Neural cell (in vitro differentiated cells): ENCODE measurements around the gene IFNGR1. TPM values are rescaled to one million over a fixed set of nuclear protein-coding genes. Genes with fewer than 3 reads are reported as not detected.

Source experiments
- H2AFZ ChIP-seq: fragments of 200-600, 300-800 bp; sonication (generic), shearing (Covaris generic); 2 replicates; pipeline ENCODE4 v1.6.0; 2014; ENCODE audit warnings: low read depth, mild to moderate bottlenecking, antibody characterized with exemption, low read length, moderate library complexity
- H3F3A ChIP-seq: fragments of 200-600 bp; shearing (Covaris generic); 2 replicates; pipeline ENCODE4 v1.6.1; 2016; ENCODE audit warnings: mild to moderate bottlenecking, moderate library complexity, mixed read lengths, antibody characterized with exemption, low read length; ENCODE audit not compliant: insufficient read depth, poor library complexity, severe bottlenecking
- H3K27ac ChIP-seq: fragments of 200-600, 300-800 bp; sonication (generic), shearing (Covaris generic); 2 replicates; pipeline ENCODE4 v1.5.1; 2014; ENCODE audit warnings: mild to moderate bottlenecking, low read length, moderate library complexity
- H3K27me3 ChIP-seq: fragments of 300-800, 200-600 bp; sonication (generic), shearing (Covaris generic); 2 replicates; pipeline ENCODE4 v1.6.0; 2014; ENCODE audit warnings: mild to moderate bottlenecking, low read depth, low read length, moderate library complexity; ENCODE audit not compliant: insufficient read depth
- H3K36me3 ChIP-seq: fragments of 300-800, 200-600 bp; sonication (generic), shearing (Covaris generic); 2 replicates; pipeline ENCODE4 v1.5.1; 2014; ENCODE audit warnings: mild to moderate bottlenecking, antibody characterized with exemption, low read length, moderate library complexity; ENCODE audit not compliant: insufficient read depth
- H3K4me2 ChIP-seq: fragments of 300-800, 200-600 bp; sonication (generic), shearing (Covaris generic); 2 replicates; pipeline ENCODE4 v1.6.0; 2014; ENCODE audit warnings: mild to moderate bottlenecking, low read length
- H3K4me3 ChIP-seq: fragments of 300-800, 200-600 bp; sonication (generic), shearing (Covaris generic); 2 replicates; pipeline ENCODE4 v1.5.1; 2014; ENCODE audit warnings: mild to moderate bottlenecking, low read length, moderate library complexity
- H3K79me2 ChIP-seq: fragments of 200-600 bp; shearing (Covaris generic); replicated peaks from 2 replicates; pipeline ENCODE4 v1.6.0; 2014; ENCODE audit warnings: mild to moderate bottlenecking, low read length, moderate library complexity; ENCODE audit not compliant: insufficient read depth
- H3K9ac ChIP-seq: fragments of 300-800, 200-600 bp; sonication (generic), shearing (Covaris generic); 2 replicates; pipeline ENCODE4 v1.6.1; 2016; ENCODE audit warnings: mild to moderate bottlenecking, low read length, mixed read lengths
- H3K9me2 ChIP-seq: fragments of 200-600 bp; shearing (Covaris generic); 2 replicates; pipeline ENCODE4 v1.6.1; 2016; ENCODE audit warnings: mild to moderate bottlenecking, low read length, mixed read lengths; ENCODE audit not compliant: insufficient read depth
- H3K9me3 ChIP-seq: fragments of 200-600, 300-800 bp; sonication (generic), shearing (Covaris generic); 2 replicates; pipeline ENCODE4 v1.6.1; 2016; ENCODE audit warnings: mild to moderate bottlenecking, mixed run types, low read length, moderate library complexity, mixed read lengths
- H4K20me1 ChIP-seq: fragments of 200-600 bp; shearing (Covaris generic); 2 replicates; pipeline ENCODE4 v1.6.1; 2016; ENCODE audit warnings: mild to moderate bottlenecking, mixed run types; ENCODE audit not compliant: insufficient read depth
- CTCF ChIP-seq: fragments of 450-650 bp; IDR thresholded peaks from 2 replicates; pipeline ENCODE4 v1.5.1; 2014; ENCODE audit warnings: antibody characterized with exemption, mild to moderate bottlenecking, moderate library complexity; ENCODE audit not compliant: poor library complexity, severe bottlenecking
- EP300 ChIP-seq: fragments of 450-650 bp; conservative IDR thresholded peaks from 2 replicates; pipeline ENCODE4 v1.6.1; 2014; ENCODE audit warnings: antibody characterized with exemption, mild to moderate bottlenecking, moderate library complexity; ENCODE audit not compliant: poor library complexity, severe bottlenecking
- EZH2 ChIP-seq: fragments of 200-600, 300-800 bp; shearing (Covaris generic), sonication (generic); IDR thresholded peaks from 2 replicates; pipeline ENCODE4 v1.6.1; 2014; ENCODE audit warnings: antibody characterized with exemption, low read length, borderline replicate concordance, mild to moderate bottlenecking; ENCODE audit not compliant: insufficient read depth, poor library complexity, severe bottlenecking
- MXI1 ChIP-seq: fragments of 450-650 bp; conservative IDR thresholded peaks from 2 replicates; pipeline ENCODE4 v1.6.1; 2014; ENCODE audit warnings: antibody characterized with exemption, mild to moderate bottlenecking; ENCODE audit not compliant: poor library complexity, severe bottlenecking
- POLR2AphosphoS5 ChIP-seq: IDR thresholded peaks from 2 replicates; pipeline ENCODE4 v1.6.1; 2012
- RAD21 ChIP-seq: fragments of 450-650 bp; conservative IDR thresholded peaks from 2 replicates; pipeline ENCODE4 v1.6.1; 2014; ENCODE audit warnings: antibody characterized with exemption, mild to moderate bottlenecking, moderate library complexity
- REST ChIP-seq: IDR thresholded peaks from 2 replicates; pipeline ENCODE4 v1.6.1; 2012; ENCODE audit warnings: borderline replicate concordance
- SMC3 ChIP-seq: fragments of 450-650 bp; conservative IDR thresholded peaks from 2 replicates; pipeline ENCODE4 v1.6.1; 2014; ENCODE audit warnings: antibody characterized with exemption, mild to moderate bottlenecking, moderate library complexity; ENCODE audit not compliant: poor library complexity
- TAF1 ChIP-seq: IDR thresholded peaks from 2 replicates; pipeline ENCODE4 v1.6.1; 2012; ENCODE audit warnings: low read depth
- polyA plus RNA-seq: library from polyadenylated mRNA; depleted of rRNA; stranded (reverse); fragments of >200 nt; gene quantifications from 2 replicates; pipeline ENCODE4 v1.2.3, GENCODE V29; 2014

IFNGR1 gene
- polyA plus RNA-seq, 1 donor from 2014 or later: 57.2 TPM

GRCh38 chr6:137201006-137201405 lies 18.2 kb downstream of the IFNGR1 start:
- Histone ChIP-seq H2AFZ (no peak overlapping the region), H3K9me3 (no peaks in the 10 kb centered on the region), H4K20me1 (no peaks in the 10 kb centered on the region), H3K4me2 (no peak overlapping the region), H3K79me2 (no peaks in the 10 kb centered on the region), H3F3A (no peaks in the 10 kb centered on the region), H3K36me3 (peaks cover 16% of the 10 kb centered on the region), H3K27me3 (no peaks in the 10 kb centered on the region), H3K27ac (no peak overlapping the region), H3K9ac (no peak overlapping the region), H3K4me3 (no peak overlapping the region), H3K9me2 (no peaks in the 10 kb centered on the region)
- TF ChIP-seq SMC3 (no peak), MXI1 (no peak), EZH2 (no peak), EP300 (no peak), RAD21 (no peak), TAF1 (no peak), POLR2AphosphoS5 (no peak), REST (no peak)

- Histone ChIP-seq H3K27me3 (no peaks in the 10 kb centered on the region), H3K36me3 (peaks cover 16% of the 10 kb centered on the region), H3K9ac (no peak overlapping the region), H3F3A (no peaks in the 10 kb centered on the region), H4K20me1 (no peaks in the 10 kb centered on the region), H2AFZ (no peak overlapping the region), H3K9me2 (no peaks in the 10 kb centered on the region), H3K4me2 (no peak overlapping the region), H3K9me3 (no peaks in the 10 kb centered on the region), H3K4me3 (no peak overlapping the region), H3K79me2 (no peaks in the 10 kb centered on the region), H3K27ac (no peak overlapping the region)
- no peak for TF ChIP-seq CTCF
- TF ChIP-seq POLR2AphosphoS5: no peak
These were observed 18.9 kb downstream of the IFNGR1 start for GRCh38 chr6:137200288-137200687.
